Activated naive CD4-positive, alpha-beta T cell treated with anti-CD3 and anti-CD28 coated beads for 36 hours (primary cell): Measurements from ENCODE around the gene COX7A1. TPM values are rescaled to one million over a fixed set of nuclear protein-coding genes. Genes with fewer than 3 reads are reported as not detected.

Source experiments
- CTCF ChIA-PET: fragments of 350-600 bp; sonication (Branson Sonifier 250); formaldehyde crosslinking; loops from one replicate; lab custom pipeline; 2021; ENCODE audit warnings: antibody characterized with exemption; lab: Charles Lee
- DNase-seq: peaks from one replicate; pipeline ENCODE4 v3.0.0-alpha.2; 2020
- H3K27ac Mint-ChIP-seq: one replicate; pipeline ENCODE4 v1.8.0; 2021; ENCODE audit warnings: mild to moderate bottlenecking, mixed read lengths
- H3K27me3 Mint-ChIP-seq: one replicate; pipeline ENCODE4 v1.8.0; 2021; ENCODE audit warnings: low read depth, mixed read lengths
- H3K36me3 Mint-ChIP-seq: one replicate; pipeline ENCODE4 v1.8.0; 2021; ENCODE audit warnings: low read depth, mixed read lengths
- H3K4me1 Mint-ChIP-seq: one replicate; pipeline ENCODE4 v1.8.0; 2021; ENCODE audit warnings: low read depth, mixed read lengths
- H3K4me3 Mint-ChIP-seq: one replicate; pipeline ENCODE4 v1.8.0; 2021; ENCODE audit warnings: mild to moderate bottlenecking, moderate library complexity, mixed read lengths
- H3K9me3 Mint-ChIP-seq: one replicate; pipeline ENCODE4 v1.8.0; 2021; ENCODE audit warnings: mixed read lengths
- intact Hi-C: fragments of 100-400 bp; cut with micrococcal nuclease; formaldehyde crosslinking; loops from one replicate; pipeline ENCODE4 v1.15.1; 2023
- total RNA-seq, 2 experiments: library from RNA; stranded (reverse); gene quantifications; one replicate each; pipeline ENCODE4 v1.2.3, GENCODE V29; 2021

The COX7A1 gene
- total RNA-seq, 2 experiments from 2014 or later = not detected

- DNase-seq = no peak
- H3K9me3 Mint-ChIP-seq = no peaks in the 10 kb centered on the region
- H3K4me1 Mint-ChIP-seq = no peaks in the 10 kb centered on the region
- H3K36me3 Mint-ChIP-seq = peaks cover 2% of the 10 kb centered on the region
- no peak overlapping the region for H3K4me3 Mint-ChIP-seq
- intact Hi-C loops = no loop called here
- no peaks in the 10 kb centered on the region for H3K27me3 Mint-ChIP-seq
- no peak overlapping the region for H3K27ac Mint-ChIP-seq
- CTCF ChIA-PET = no interaction called here
Observed at GRCh38 chr19:36160821-36161596, 8.8 kb upstream of the COX7A1 start.

GRCh38 chr19:36153126-36153525, 879 bp upstream of the COX7A1 start:
- CTCF ChIA-PET = interaction anchor here (0.7 to 0.9 kb wide), 2 partner anchors 17 to 222 kb away, joined by 3 to 6 read pairs; no protein-coding TSS in a partner anchor
- H3K27me3 Mint-ChIP-seq = no peaks in the 10 kb centered on the region
- DNase-seq = no peak
- H3K9me3 Mint-ChIP-seq = no peaks in the 10 kb centered on the region
- no peak overlapping the region for H3K27ac Mint-ChIP-seq
- intact Hi-C loops = no loop called here
- no peaks in the 10 kb centered on the region for H3K4me1 Mint-ChIP-seq
- peaks cover 12% of the 10 kb centered on the region for H3K36me3 Mint-ChIP-seq
- H3K4me3 Mint-ChIP-seq = no peak overlapping the region

- no peak overlapping the region for H3K27ac Mint-ChIP-seq
- CTCF ChIA-PET = interaction anchor here (1.2 kb wide), 1 partner anchor 18 kb away, joined by 3 read pairs; no protein-coding TSS in a partner anchor
- intact Hi-C loops = no loop called here
- peaks cover 17% of the 10 kb centered on the region for H3K36me3 Mint-ChIP-seq
- no peak overlapping the region for H3K4me3 Mint-ChIP-seq
- H3K27me3 Mint-ChIP-seq = no peaks in the 10 kb centered on the region
- H3K9me3 Mint-ChIP-seq = no peaks in the 10 kb centered on the region
- H3K4me1 Mint-ChIP-seq = no peaks in the 10 kb centered on the region
- no peak for DNase-seq
Observed at GRCh38 chr19:36152019-36152351, 262 bp downstream of the COX7A1 start.

- Mint-ChIP-seq H3K4me1 (no peaks in the 10 kb centered on the region), H3K27ac (no peak overlapping the region), H3K36me3 (peaks cover 20% of the 10 kb centered on the region), H3K9me3 (no peaks in the 10 kb centered on the region), H3K27me3 (no peaks in the 10 kb centered on the region), H3K4me3 (no peak overlapping the region)
- intact Hi-C loops = no loop called here
- no peak for DNase-seq
- CTCF ChIA-PET = interaction anchor here (0.8 to 1.2 kb wide), 2 partner anchors 19 to 45 kb away, joined by 3 read pairs; no protein-coding TSS in a partner anchor
Observed at GRCh38 chr19:36151144-36152018, 866 bp downstream of the COX7A1 start.

- no peak for DNase-seq
- H3K36me3 Mint-ChIP-seq = peaks cover 27% of the 10 kb centered on the region
- H3K9me3 Mint-ChIP-seq = no peaks in the 10 kb centered on the region
- CTCF ChIA-PET = interaction anchor here (0.8 kb wide), 1 partner anchor 46 kb away, joined by 3 read pairs; no protein-coding TSS in a partner anchor
- intact Hi-C loops = no loop called here
- no peak overlapping the region for H3K27ac Mint-ChIP-seq
- no peaks in the 10 kb centered on the region for H3K4me1 Mint-ChIP-seq
- no peak overlapping the region for H3K4me3 Mint-ChIP-seq
- no peaks in the 10 kb centered on the region for H3K27me3 Mint-ChIP-seq
Observed at GRCh38 chr19:36150586-36150985, 1.7 kb downstream of the COX7A1 start.

- Mint-ChIP-seq H3K9me3 (no peaks in the 10 kb centered on the region), H3K27ac (peak overlapping the region; percentile 2), H3K27me3 (no peaks in the 10 kb centered on the region), H3K36me3 (peaks cover 29% of the 10 kb centered on the region), H3K4me1 (no peaks in the 10 kb centered on the region), H3K4me3 (no peak overlapping the region)
- intact Hi-C loops = loop anchor here (10.0 kb wide), 1 partner anchor 405 kb away; the partner anchor contains the start of genes IGFLR1, LIN37, PSENEN and U2AF1L4
- no peak for DNase-seq
- CTCF ChIA-PET = interaction anchor here (0.6 kb wide), 1 partner anchor 26 kb away, joined by 3 read pairs; no protein-coding TSS in a partner anchor
Observed at GRCh38 chr19:36149673-36150406, 2.4 kb downstream of the COX7A1 start.

GRCh38 chr19:36144624-36145023, 7.6 kb downstream of the COX7A1 start:
- no peak overlapping the region for H3K27ac Mint-ChIP-seq
- H3K27me3 Mint-ChIP-seq = no peaks in the 10 kb centered on the region

GRCh38 chr19:36142496-36142895, 9.8 kb downstream of the COX7A1 start:
- Mint-ChIP-seq H3K36me3 (peaks cover 34% of the 10 kb centered on the region), H3K27ac (no peak overlapping the region), H3K4me3 (peak overlapping the region; percentile 19), H3K27me3 (no peaks in the 10 kb centered on the region), H3K4me1 (peaks cover 10% of the 10 kb centered on the region), H3K9me3 (no peaks in the 10 kb centered on the region)
- intact Hi-C loops = loop anchor here (5.0 to 10.0 kb wide), 2 partner anchors 398 to 430 kb away; partner anchors contain the start of genes IGFLR1, LIN37, PSENEN and U2AF1L4
- DNase-seq = no peak
- CTCF ChIA-PET = interaction anchor here (0.6 kb wide), 1 partner anchor 271 kb away, joined by 5 read pairs; no protein-coding TSS in a partner anchor

More at GRCh38 chr19:36144624-36145023, 7.6 kb downstream of the COX7A1 start:
- intact Hi-C loops = loop anchor here (5.0 to 10.0 kb wide), 2 partner anchors 400 to 432 kb away; partner anchors contain the start of genes IGFLR1, LIN37, PSENEN and U2AF1L4
- Mint-ChIP-seq H3K4me3 (no peak overlapping the region), H3K9me3 (no peaks in the 10 kb centered on the region), H3K36me3 (peaks cover 38% of the 10 kb centered on the region), H3K4me1 (peaks cover 10% of the 10 kb centered on the region)
- CTCF ChIA-PET = no interaction called here
- DNase-seq = no peak

- CTCF ChIA-PET = interaction anchor here (0.6 kb wide), 1 partner anchor 270 kb away, joined by 5 read pairs; no protein-coding TSS in a partner anchor
- Mint-ChIP-seq H3K4me1 (peaks cover 11% of the 10 kb centered on the region), H3K4me3 (no peak overlapping the region), H3K36me3 (peaks cover 30% of the 10 kb centered on the region), H3K27me3 (no peaks in the 10 kb centered on the region), H3K9me3 (no peaks in the 10 kb centered on the region), H3K27ac (no peak overlapping the region)
- DNase-seq = no peak
- intact Hi-C loops = loop anchor here (5.0 to 10.0 kb wide), 2 partner anchors 397 to 430 kb away; partner anchors contain the start of genes IGFLR1, LIN37, PSENEN and U2AF1L4
Observed at GRCh38 chr19:36142046-36142445, 10.2 kb downstream of the COX7A1 start.

GRCh38 chr19:36141039-36141927, 11.0 kb downstream of the COX7A1 start:
- intact Hi-C loops = loop anchor here (1.0 to 10.0 kb wide), 4 partner anchors 73 to 429 kb away; partner anchors contain the start of genes IGFLR1, LIN37, PSENEN and THAP8
- Mint-ChIP-seq H3K27me3 (no peaks in the 10 kb centered on the region), H3K4me3 (peak overlapping the region; percentile 90), H3K9me3 (no peaks in the 10 kb centered on the region), H3K27ac (peak overlapping the region; percentile 62), H3K36me3 (peaks cover 25% of the 10 kb centered on the region), H3K4me1 (peaks cover 17% of the 10 kb centered on the region)
- peak; percentile 96 for DNase-seq
- CTCF ChIA-PET = no interaction called here
